IPS-NIHi7 (cell line): ENCODE measurements around the gene PIGO.
A peak's percentile ranks its signal among the peaks of the same experiment; 100 is the strongest.

Source experiments
- DNase-seq: peaks from one replicate; pipeline ENCODE4 v3.0.0; 2012; ENCODE audit warnings: mixed read lengths; ENCODE audit errors: extremely low spot score

Gene PIGO

GRCh38 chr9:35071814-35072460, 24.5 kb downstream of the PIGO start:
- DNase-seq, result peak; percentile 91

DNA sequence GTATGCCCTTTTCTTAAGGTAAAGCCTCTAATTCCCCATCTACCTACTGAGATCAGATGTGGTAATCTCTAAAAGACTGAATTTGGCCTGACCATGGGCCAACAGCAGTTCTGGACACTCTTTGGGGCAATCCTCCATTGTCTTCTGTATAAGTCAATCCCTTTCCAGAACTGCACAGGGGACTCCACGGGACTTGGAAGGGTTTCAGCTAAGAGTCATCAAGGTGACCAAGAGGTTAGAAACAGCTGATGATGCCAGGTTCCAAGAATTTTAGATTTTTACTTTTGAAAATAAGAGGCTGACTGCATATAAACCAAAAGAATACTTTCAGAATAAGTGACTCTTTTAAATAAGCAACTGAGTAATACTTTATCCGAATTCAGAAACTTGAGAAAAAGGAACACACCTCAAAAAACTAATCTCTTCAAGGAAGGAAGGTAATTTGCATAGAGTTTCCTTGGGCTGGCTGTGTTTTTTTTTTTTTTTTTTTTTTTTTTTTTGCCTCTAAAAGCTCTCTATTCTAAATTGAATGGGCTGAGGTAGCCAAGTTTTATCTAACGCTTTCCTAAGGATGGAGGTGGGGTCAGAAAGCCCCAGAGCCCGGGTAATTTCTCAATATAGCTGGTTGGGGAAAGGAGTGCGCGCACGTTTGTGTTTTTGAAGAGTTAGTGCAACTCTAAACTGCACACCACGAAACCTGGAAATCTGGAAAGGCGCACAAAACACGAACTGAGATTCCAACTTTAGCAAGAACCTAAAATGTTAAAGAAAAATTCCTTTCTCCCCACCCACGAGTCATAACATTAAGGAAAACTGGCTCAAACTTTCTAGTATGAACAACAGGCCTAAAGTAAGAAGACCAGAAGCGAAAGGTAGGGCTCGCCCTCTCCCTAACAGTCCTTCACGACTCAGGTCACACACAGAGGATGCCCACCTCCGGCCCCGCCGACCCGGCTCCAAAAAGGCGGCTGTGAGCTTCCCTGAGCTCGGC, 25.3 kb downstream of the PIGO start:
- no peak for DNase-seq

- no peak for DNase-seq
These were observed 27.4 kb downstream of the PIGO start for GRCh38 chr9:35069020-35069419.

DNA sequence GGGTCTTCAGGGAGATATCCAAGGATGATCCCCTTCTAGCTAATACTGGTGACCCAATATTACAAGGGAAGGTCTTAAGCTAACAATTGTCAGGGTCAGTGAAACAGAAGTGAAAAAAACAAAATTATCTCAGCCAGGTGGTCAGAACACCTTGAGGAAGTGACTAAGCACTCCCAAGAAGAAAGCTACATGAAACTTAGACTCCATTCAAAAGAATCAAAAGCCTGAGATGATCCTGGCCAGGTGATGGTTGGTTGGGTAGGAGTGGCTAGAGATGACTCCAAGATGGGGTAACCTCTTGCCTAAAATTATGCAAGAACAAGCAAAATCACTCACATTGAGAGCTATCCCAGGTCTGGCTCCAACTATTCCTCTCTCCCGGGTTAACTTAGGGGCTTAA, 29.3 kb downstream of the PIGO start:
- no peak for DNase-seq

- no peak for DNase-seq
These were observed 35.7 kb downstream of the PIGO start for GRCh38 chr9:35060548-35061207.

DNA sequence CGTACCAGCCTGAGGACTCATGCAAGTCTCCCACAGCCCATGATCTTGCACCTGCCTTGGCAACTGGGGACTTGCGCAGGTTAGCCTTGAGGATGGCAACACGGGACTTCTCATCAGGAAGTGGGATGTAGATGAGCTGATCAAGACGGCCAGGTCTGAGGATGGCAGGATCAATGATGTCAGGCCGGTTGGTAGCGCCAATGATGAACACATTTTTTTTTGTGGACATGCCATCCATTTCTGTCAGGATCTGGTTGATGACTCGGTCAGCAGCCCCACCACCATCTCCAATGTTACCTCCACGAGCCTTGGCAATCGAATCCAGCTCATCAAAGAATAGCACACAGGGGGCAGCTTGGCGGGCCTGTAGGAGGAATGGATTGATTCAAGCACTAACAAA, 37.0 kb downstream of the PIGO start:
- no peak for DNase-seq

DNA sequence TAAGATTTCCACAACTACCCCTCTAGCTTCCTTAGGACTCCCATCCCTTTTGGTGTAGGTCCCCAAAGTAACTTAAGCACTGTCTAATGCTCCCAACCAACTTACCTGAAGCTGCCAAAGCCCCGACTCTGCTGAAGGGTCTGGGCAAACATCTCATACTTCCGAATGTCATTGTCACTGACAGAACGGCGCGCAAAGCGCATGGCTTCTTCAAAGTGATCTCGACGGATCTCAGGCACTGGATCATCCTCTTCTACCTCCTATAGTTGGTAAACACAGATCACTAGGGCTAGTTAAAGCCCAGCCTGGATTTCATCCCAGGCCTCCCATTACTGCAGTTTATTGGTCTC, 39.1 kb downstream of the PIGO start:
- no peak for DNase-seq

GRCh38 chr9:35056571-35057270, 39.7 kb downstream of the PIGO start:
- no peak for DNase-seq

- DNase-seq, result no peak
These were observed 41.3 kb downstream of the PIGO start for GRCh38 chr9:35054871-35055644.

DNA sequence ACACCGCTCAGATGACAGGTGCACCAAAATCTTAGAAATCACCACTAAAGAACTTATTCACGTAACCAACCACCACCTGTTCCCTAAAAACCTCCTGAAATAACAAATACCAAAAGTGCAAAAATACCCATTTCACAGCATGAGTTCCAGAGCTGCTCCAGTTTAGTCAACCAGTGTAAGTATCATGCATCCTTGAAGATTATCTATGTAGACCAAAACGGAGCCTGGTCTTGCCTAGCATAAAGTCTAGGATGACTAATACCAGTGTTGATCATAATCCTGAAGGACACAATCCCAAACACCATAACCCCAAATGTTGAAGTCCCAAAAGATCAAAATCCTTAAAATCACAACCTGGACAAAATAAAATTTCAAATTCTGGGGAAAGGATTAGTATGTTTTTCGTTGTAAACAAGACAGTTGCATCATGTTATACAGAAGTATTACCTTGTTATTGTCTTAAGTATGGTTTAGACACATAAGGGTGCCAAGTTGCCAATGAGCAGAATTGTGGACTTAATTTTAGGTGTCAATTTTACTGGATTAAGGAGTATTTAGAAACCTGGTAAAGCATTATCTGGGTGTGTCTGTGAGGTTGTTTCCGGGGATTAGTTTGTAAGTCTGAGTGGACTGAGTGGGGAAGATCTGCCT, 42.1 kb downstream of the PIGO start:
- DNase-seq, result no peak

DNA sequence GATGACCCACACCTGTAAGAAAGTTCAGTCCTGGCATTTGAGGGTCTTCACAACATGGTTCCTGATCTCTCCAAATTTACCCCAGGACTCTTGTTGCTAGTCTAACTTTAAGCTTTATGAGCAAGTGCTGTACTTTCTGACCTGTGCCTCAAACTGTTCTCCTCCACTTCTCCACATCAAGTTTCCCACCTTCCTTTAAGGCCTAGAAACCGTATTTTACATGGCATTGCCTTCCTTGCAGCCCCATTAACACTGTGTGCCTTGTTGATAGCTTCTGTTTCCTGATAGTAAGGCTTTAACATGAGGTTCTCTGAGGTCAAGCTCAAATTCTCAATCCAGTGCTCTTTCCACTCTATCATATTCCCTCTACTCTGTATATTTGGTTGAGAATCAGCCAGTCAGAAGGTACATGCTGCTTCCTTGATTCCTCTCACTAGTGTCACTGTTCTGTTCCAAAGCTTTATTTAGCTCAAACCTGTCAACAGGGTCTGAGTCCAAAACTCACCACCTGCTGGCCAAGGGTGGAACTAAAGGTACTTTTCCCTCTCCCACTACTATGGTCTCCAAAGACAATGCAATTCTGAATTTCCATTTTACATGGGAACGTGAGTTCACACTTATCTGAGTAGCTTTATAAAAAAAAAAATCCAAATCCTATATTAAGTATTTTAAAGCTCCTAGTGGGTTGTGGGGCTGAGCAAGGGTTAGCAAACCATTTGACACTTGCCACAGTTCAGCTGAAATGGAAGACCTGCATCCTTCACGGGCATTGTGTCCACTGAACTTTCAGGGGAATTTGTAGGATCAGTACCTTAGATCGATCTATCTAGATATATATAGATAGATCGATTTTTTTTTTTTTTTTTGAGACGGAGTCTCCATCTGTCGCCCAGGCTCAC, 45.1 kb downstream of the PIGO start:
- DNase-seq, result peak; percentile 68

DNA sequence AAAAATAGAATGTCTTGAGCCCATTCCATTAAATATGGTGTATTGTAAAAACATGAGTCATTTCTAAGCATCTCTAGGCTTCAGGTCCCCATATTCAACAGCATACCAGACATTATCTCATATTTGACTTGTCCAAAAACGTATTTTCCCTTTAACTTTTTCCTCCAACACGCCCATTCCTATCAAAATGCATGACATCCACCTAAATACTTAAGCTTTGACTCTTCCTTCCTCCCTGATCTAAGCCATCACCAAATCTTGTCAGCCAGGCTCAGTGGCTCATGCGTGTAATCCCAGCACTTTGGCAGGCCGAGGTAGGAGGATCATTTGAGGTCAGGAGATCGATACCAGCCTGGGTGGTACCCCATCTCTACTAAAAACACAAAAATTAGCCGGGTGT, 47.9 kb downstream of the PIGO start:
- no peak for DNase-seq

GRCh38 chr9:35044071-35044470, 52.3 kb downstream of the PIGO start:
- peak; percentile 43 for DNase-seq

- DNase-seq, result no peak
These were observed 53.4 kb downstream of the PIGO start for GRCh38 chr9:35042891-35043545.

DNA sequence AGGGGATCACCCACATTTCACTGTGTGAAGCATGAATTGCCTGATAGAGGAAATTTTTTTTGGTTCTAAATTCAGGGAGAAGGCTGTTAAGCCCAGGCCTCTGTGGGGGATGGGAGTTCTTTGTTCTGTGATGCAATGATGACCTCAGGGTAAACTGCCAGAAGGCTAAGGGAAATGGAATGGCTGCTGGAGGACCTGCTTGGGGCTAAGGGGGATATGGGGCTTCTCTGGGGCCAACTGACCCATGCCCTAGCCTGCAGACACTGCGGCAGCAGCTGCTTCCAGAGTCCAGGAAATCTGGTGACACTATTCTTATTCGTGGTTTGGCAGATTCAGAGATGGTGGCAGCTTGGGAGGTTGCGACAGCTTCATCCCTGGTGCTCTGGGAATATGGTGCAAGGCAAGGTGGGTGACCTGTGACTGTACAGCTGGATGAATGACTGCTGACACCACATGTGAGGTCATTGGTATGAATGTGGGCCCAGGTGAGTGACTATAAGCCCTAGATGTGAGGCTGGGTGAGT, 54.2 kb downstream of the PIGO start:
- no peak for DNase-seq
